ENCODE measurements around the gene PCDHB16.
"Not testable (repeated sequence)": the region's sequence is repeated elsewhere in the genome, so short reads cannot be mapped to it uniquely, and the experiment has no call there.

PCDHB16 gene

DNA sequence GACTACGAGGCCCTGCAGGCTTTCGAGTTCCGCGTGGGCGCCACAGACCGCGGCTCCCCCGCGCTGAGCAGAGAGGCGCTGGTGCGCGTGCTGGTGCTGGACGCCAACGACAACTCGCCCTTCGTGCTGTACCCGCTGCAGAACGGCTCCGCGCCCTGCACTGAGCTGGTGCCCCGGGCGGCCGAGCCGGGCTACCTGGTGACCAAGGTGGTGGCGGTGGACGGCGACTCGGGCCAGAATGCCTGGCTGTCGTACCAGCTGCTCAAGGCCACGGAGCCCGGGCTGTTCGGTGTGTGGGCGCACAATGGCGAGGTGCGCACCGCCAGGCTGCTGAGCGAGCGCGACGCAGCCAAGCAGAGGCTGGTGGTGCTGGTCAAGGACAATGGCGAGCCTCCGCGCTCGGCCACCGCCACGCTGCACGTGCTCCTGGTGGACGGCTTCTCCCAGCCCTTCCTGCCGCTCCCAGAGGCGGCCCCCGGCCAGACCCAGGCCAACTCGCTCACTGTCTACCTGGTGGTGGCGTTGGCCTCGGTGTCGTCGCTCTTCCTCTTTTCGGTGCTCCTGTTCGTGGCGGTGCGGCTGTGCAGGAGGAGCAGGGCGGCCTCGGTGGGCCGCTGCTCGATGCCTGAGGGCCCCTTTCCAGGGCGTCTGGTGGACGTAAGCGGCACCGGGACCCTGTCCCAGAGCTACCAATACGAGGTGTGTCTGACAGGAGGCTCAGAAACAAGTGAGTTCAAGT is 2.1 kb downstream of the PCDHB16 start:
- not testable (repeated sequence) for DNase-seq

DNA sequence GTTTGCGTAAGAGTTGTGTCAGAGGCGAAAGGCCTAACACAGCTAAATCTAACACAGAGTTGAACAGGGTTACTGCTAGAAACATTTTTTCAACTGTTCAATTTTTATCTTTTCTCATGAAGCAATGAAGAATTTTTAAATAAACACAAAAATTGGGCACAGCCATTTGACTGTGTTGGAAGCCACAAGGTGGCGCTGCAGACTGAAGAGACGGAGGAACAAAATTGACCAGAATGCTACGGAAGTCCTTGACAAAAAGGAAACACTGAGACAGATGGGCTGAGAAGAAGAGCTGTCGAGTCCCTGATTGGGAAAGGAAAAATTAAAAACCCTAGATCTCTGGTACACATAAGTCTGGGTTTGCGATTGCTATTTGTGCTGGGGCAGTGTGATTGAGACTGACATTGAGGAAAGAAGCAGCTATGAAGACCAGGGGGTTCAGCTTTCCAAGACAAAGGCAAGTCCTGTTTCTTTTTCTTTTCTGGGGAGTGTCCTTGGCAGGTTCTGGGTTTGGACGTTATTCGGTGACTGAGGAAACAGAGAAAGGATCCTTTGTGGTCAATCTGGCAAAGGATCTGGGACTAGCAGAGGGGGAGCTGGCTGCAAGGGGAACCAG is 4.8 kb downstream of the PCDHB16 start, which contains the start of gene PCDHB9:
TSS of gene PCDHB9 (plus strand) at position 265 of the 616 bp plus-strand sequence. CDS start at position 423, 158 bp downstream.
- peak; percentile 52 for DNase-seq

DNA sequence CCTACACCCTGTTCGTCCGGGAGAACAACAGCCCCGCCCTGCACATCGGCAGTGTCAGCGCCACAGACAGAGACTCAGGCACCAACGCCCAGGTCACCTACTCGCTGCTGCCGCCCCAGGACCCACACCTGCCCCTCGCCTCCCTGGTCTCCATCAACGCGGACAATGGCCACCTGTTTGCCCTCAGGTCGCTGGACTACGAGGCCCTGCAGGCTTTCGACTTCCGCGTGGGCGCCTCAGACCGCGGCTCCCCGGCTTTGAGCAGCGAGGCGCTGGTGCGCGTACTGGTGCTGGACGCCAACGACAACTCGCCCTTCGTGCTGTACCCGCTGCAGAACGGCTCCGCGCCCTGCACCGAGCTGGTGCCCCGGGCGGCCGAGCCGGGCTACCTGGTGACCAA is 6.5 kb downstream of the PCDHB16 start:
- not testable (repeated sequence) for DNase-seq

DNA sequence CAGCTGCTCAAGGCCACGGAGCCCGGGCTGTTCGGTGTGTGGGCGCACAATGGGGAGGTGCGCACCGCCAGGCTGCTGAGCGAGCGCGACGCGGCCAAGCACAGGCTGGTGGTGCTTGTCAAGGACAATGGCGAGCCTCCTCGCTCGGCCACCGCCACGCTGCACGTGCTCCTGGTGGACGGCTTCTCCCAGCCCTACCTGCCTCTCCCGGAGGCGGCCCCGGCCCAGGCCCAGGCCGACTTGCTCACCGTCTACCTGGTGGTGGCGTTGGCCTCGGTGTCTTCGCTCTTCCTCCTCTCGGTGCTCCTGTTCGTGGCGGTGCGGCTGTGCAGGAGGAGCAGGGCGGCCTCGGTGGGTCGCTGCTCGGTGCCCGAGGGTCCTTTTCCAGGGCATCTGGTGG is 6.9 kb downstream of the PCDHB16 start:
- DNase-seq, result not testable (repeated sequence)

DNA sequence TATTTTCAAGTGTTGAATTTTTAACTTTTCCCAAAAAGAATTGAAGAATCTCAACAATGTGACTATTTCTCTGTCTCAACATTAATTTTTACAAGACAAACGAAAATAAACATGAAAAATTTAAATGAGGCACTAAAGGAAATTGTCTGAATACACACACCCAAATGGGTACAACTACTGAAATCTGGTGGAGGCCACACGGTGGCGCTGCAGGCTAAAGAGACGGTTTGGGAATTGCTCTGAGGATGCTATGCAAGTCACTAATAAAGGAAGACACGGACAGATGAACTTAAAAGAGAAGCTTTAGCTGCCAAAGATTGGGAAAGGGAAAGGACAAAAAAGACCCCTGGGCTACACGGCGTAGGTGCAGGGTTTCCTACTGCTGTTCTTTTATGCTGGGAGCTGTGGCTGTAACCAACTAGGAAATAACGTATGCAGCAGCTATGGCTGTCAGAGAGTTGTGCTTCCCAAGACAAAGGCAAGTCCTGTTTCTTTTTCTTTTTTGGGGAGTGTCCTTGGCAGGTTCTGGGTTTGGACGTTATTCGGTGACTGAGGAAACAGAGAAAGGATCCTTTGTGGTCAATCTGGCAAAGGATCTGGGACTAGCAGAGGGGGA is 10.0 kb downstream of the PCDHB16 start, which contains the start of gene PCDHB10:
TSS of gene PCDHB10 (plus strand) at position 244 of the 616 bp plus-strand sequence. CDS start at position 444, 200 bp downstream.
- peak; percentile 45 for DNase-seq

DNA sequence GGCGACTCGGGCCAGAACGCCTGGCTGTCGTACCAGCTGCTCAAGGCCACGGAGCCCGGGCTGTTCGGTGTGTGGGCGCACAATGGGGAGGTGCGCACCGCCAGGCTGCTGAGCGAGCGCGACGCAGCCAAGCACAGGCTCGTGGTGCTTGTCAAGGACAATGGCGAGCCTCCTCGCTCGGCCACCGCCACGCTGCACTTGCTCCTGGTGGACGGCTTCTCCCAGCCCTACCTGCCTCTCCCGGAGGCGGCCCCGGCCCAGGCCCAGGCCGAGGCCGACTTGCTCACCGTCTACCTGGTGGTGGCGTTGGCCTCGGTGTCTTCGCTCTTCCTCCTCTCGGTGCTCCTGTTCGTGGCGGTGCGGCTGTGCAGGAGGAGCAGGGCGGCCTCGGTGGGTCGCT is 12.1 kb downstream of the PCDHB16 start:
- not testable (repeated sequence) for DNase-seq

DNA sequence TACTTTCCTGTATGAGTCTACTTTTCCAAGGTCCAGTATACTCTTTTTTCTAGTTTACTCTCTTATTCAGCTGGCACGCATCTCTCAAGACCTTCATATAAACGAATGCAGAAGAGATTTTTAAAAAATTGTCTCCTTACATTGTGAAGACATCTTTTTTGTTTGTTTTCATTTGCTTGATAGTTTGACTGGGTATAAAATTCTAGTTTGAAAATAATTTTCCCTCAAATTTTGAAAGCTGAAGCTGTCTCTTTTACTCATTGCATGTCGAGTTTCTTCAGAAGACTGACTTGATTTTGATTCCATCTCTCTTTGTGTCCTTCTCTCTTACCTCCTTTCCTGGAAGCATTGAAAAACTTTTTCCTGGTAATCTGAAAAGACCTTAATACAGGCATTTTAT is 14.2 kb downstream of the PCDHB16 start:
- DNase-seq, result no peak

DNA sequence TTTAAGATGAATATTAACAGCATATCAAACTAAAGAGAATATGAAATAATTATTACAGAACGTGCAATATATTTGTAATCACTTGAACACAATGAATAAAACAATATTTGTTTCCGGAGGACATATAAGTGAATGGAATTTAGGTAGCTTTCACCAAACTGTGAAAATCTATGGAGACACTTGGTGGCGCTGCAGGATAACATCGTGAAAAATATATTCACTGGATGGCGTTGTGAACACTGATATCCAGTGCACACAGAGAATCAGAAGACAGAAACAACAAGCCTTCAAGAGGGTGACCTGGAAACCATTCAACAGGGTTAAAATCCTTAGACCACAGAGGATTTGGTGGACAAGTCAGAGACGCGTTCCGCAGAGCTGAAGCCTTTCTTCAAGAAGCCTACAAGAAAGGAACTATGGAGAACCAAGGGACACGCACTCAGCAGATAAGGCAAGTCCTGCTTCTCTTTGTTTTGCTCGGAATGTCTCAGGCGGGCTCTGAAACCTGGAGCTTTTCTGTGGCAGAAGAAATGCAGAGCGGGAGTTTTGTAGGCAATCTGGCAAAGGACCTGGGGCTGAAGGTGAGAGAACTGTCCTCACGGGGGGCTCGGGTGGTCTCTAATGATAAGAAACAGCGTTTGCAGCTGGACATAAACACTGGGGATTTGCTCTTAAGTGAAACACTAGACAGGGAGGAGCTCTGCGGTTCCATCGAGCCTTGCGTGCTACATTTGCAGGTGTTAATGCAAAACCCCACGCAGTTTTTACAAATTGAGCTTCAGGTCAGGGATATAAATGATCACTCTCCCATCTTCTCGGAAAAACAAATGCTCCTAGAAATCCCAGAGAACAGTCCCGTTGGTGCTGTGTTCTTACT is 17.4 kb downstream of the PCDHB16 start, which contains the start of gene PCDHB11:
TSS of gene PCDHB11 (plus strand) at position 269 of the 877 bp plus-strand sequence. CDS start at position 417, 148 bp downstream.
- peak; percentile 2 for DNase-seq

DNA sequence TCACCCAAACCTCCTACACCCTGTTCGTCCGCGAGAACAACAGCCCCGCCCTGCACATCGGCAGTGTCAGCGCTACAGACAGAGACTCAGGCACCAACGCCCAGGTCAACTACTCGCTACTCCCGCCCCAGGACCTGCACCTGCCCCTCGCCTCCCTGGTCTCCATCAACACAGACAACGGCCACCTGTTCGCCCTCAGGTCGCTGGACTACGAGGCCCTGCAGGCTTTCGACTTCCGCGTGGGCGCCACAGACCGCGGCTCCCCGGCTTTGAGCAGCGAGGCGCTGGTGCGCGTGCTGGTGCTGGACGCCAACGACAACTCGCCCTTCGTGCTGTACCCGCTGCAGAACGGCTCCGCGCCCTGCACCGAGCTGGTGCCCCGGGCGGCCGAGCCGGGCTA is 18.9 kb downstream of the PCDHB16 start:
- not testable (repeated sequence) for DNase-seq

DNA sequence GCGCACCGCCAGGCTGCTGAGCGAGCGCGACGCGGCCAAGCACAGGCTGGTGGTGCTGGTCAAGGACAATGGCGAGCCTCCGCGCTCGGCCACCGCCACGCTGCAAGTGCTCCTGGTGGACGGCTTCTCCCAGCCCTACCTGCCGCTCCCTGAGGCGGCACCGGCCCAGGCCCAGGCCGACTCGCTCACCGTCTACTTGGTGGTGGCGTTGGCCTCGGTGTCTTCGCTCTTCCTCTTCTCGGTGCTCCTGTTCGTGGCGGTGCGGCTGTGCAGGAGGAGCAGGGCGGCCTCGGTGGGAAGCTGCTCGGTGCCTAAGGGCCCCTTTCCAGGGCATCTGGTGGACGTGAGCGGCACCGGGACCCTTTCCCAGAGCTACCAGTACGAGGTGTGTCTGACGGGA is 19.5 kb downstream of the PCDHB16 start:
- not testable (repeated sequence) for DNase-seq

DNA sequence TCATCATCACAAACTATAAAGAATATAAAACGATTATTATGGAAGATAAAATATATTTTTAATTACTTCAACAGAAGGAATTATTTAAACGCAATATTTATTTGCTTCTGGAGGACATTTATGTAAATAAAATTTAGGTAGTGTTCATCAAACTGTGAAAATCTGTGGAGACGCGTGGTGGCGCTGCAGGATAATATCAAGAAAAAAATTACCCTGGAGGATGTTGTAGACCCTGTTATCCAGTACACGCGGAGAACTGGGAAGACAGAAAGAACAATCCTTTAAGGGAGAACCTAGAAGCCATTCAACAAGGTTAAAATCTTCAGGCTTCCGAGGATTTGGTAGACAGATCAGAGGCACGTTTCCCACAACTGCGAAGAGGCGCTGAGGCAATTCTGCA is 26.3 kb downstream of the PCDHB16 start, which contains the start of gene PCDHB12:
TSS of gene PCDHB12 (plus strand) at position 242 of the 400 bp plus-strand sequence. CDS start 189 bp downstream, outside the sequence.
- peak; percentile 7 for DNase-seq

DNA sequence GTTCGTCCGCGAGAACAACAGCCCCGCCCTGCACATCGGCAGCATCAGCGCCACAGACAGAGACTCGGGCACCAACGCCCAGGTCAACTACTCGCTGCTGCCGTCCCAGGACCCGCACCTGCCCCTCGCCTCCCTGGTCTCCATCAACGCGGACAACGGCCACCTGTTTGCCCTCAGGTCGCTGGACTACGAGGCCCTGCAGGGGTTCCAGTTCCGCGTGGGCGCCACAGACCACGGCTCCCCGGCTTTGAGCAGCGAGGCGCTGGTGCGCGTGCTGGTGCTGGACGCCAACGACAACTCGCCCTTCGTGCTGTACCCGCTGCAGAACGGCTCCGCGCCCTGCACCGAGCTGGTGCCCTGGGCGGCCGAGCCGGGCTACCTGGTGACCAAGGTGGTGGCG is 28.1 kb downstream of the PCDHB16 start:
- DNase-seq, result not testable (repeated sequence)

DNA sequence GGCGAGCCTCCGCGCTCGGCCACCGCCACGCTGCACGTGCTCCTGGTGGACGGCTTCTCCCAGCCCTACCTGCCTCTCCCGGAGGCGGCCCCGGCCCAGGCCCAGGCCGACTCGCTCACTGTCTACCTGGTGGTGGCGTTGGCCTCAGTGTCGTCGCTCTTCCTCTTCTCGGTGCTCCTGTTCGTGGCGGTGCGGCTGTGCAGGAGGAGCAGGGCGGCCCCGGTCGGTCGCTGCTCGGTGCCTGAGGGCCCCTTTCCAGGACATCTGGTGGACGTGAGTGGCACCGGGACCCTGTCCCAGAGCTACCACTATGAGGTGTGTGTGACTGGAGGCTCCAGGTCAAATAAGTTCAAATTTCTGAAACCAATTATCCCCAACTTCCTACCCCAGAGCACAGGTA is 28.7 kb downstream of the PCDHB16 start:
- not testable (repeated sequence) for DNase-seq

DNA sequence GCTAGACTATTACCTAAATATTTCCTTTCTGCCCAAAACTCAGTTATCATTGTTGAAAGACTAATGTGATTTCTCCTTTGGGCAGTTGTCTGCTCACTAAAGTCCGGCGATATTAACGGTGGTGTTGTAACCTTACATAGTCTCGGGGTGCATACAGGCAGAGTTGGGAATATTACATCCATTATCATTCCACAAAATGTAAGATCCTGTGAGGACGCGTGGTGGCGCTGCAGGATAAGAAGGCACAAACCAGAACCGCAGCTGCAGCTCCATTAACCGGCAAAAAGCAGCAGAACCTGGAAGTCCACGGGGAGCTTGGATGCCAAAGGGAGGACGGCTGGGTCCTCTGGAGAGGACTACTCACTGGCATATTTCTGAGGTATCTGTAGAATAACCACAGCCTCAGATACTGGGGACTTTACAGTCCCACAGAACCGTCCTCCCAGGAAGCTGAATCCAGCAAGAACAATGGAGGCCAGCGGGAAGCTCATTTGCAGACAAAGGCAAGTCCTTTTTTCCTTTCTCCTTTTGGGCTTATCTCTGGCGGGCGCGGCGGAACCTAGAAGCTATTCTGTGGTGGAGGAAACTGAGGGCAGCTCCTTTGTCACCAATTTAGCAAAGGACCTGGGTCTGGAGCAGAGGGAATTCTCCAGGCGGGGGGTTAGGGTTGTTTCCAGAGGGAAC is 31.6 kb downstream of the PCDHB16 start, which contains the start of gene PCDHB13:
TSS of gene PCDHB13 (plus strand) at position 264 of the 684 bp plus-strand sequence. CDS start at position 469, 205 bp downstream.
- DNase-seq, result not testable (repeated sequence)

DNA sequence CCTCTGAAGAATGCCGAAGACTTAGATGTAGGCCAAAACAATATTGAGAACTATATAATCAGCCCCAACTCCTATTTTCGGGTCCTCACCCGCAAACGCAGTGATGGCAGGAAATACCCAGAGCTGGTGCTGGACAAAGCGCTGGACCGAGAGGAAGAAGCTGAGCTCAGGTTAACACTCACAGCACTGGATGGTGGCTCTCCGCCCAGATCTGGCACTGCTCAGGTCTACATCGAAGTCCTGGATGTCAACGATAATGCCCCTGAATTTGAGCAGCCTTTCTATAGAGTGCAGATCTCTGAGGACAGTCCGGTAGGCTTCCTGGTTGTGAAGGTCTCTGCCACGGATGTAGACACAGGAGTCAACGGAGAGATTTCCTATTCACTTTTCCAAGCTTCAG is 32.4 kb downstream of the PCDHB16 start:
- not testable (repeated sequence) for DNase-seq

DNA sequence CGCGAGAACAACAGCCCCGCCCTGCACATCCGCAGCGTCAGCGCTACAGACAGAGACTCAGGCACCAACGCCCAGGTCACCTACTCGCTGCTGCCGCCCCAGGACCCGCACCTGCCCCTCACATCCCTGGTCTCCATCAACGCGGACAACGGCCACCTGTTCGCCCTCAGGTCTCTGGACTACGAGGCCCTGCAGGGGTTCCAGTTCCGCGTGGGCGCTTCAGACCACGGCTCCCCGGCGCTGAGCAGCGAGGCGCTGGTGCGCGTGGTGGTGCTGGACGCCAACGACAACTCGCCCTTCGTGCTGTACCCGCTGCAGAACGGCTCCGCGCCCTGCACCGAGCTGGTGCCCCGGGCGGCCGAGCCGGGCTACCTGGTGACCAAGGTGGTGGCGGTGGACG is 33.3 kb downstream of the PCDHB16 start:
- not testable (repeated sequence) for DNase-seq

DNA sequence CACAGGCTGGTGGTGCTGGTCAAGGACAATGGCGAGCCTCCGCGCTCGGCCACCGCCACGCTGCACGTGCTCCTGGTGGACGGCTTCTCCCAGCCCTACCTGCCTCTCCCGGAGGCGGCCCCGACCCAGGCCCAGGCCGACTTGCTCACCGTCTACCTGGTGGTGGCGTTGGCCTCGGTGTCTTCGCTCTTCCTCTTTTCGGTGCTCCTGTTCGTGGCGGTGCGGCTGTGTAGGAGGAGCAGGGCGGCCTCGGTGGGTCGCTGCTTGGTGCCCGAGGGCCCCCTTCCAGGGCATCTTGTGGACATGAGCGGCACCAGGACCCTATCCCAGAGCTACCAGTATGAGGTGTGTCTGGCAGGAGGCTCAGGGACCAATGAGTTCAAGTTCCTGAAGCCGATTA is 33.8 kb downstream of the PCDHB16 start:
- not testable (repeated sequence) for DNase-seq

DNA sequence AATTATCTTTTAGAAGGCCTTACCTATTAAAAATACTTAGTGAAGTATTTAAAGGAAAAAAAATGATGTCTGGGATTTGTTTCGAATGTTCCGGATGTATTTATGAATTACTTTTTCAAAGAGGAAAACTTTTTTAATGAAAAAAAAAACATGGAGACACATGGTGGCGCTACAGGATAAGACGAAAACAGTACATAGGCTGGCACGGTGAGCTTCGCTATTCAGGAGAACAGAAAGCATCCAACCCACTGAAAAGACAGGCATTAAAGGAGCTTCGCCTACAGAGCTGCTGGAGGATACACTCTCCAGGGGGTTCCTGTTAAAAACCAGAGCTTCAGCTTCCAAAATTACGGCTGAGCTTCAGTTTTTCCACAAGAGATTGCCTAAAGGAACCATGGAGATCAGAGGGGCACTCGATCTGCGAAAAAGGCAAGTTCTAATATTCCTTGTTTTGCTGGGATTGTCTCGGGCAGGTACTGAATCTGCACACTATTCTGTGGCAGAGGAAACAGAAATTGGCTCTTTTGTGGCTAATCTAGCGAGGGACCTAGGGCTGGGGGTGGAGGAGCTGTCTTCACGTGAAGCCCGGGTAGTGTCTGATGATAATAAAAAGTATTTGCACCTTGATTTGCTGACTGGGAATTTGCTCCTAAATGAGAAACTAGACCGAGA is 41.1 kb downstream of the PCDHB16 start, which contains the start of gene PCDHB14:
TSS of gene PCDHB14 (plus strand) at position 232 of the 672 bp plus-strand sequence. CDS start at position 395, 163 bp downstream.
- DNase-seq, result peak; percentile 52

DNA sequence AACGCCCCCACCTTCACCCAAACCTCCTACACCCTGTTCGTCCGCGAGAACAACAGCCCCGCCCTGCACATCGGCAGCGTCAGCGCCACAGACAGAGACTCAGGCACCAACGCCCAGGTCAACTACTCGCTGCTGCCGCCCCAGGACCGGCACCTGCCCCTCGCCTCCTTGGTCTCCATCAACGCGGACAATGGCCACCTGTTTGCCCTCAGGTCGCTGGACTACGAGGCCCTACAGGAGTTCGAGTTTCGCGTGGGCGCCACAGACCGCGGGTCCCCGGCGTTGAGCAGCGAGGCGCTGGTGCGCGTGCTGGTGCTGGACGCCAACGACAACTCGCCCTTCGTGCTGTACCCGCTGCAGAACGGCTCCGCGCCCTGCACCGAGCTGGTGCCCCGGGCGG is 42.7 kb downstream of the PCDHB16 start:
- not testable (repeated sequence) for DNase-seq

DNA sequence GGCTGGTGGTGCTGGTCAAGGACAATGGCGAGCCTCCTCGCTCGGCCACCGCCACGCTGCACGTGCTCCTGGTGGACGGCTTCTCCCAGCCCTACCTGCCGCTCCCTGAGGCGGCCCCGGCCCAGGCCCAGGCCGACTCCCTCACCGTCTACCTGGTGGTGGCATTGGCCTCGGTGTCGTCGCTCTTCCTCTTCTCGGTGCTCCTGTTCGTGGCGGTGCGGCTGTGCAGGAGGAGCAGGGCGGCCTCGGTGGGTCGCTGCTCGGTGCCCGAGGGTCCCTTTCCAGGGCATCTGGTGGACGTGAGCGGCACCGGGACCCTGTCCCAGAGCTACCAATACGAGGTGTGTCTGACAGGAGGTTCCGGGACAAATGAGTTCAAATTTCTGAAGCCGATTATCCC is 43.2 kb downstream of the PCDHB16 start:
- DNase-seq, result not testable (repeated sequence)

Data from NCI-H2171 treated with DMSO at 0.1 percent for 48 hours (cell line).